HG03571 (cell line): ENCODE results near the gene PNRC1.
"Not testable (repeated sequence)": the region's sequence is repeated elsewhere in the genome, so short reads cannot be mapped to it uniquely, and the experiment has no call there.

Experiments
- ATAC-seq: cut with Tn5 transposase; IDR thresholded peaks from one replicate; pipeline ENCODE4 v1.9.1; 2021; ENCODE audit not compliant: unreplicated experiment

The PNRC1 gene

GRCh38 chr6:89098461-89098860 is 17.9 kb downstream of the PNRC1 start:
- ATAC-seq = no peak

- no peak for ATAC-seq
These were observed 19.6 kb downstream of the PNRC1 start for GRCh38 chr6:89100114-89100513.

GRCh38 chr6:89110284-89110683 is 29.7 kb downstream of the PNRC1 start:
- no peak for ATAC-seq

- no peak for ATAC-seq
These were observed 31.4 kb downstream of the PNRC1 start for GRCh38 chr6:89111933-89112332.

DNA sequence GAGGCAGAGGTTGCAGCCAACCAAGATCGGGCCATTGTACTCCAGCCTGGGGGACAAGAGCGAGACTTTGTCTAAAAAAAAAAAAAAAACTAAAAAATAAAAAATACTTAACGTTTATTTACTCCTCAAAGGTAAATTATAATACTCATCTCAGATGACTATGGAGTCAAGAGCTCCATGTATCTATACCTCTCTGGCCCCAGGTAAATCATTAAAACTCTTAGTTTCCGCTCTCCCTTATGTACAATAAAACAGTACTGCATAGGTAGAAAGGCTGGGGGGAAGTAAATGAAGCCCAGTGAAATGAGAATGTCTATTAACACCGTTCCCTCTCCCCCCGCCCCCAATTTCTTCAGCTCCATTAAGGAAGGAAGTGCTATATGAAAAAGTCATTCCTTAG is 36.2 kb downstream of the PNRC1 start:
- ATAC-seq = no peak

DNA sequence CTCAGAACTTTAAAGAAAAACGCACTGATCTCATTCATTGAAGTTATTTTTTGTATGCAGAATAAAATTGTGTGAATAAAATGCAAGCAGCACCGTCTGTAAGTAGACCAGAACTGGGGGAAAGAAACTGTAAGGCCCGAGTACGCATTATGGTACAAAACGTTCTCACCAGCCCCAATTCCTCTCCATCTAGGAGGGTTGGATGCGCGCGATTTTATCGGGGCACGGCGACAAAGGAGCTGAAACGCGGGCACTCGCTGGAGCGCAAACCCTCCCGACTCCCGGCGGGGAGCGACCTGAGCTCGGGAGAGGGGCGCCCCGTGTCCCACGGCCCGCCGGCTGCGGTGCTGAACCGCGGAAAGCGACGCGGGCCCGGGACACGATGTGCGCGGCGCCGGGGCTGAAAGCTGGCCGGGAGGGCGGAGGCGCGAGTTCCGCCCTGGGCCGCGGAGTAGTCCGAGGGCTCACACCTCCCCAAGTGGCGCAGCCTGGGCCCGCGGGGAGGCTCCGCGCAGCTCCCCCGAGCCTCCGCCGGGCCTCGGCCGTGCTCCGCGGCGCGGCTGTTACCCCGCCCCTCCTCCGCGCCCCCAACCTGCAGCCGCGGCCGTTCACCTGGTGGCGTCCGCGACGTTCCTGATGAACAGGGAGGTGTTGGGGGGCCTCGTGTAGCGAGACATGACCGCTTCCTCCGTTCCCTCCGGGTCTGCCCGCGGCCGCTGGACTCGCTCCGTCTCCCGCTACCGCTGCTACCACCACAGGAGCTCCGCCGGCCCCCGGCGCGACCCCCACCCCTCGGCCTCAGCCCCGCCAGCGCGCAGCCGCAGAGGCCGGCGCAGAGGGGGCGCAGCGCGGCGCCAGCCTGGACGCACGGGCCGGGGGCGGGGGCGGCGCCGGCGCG is 36.9 kb downstream of the PNRC1 start, which contains the start of gene SRSF12:
Gene SRSF12, minus strand, starts transcription at position 861 of the 898 bp plus-strand sequence. Its CDS starts 184 bp downstream, at position 677.
- ATAC-seq = no peak

- no peak for ATAC-seq
These were observed 38.4 kb downstream of the PNRC1 start for GRCh38 chr6:89118931-89119330.

DNA sequence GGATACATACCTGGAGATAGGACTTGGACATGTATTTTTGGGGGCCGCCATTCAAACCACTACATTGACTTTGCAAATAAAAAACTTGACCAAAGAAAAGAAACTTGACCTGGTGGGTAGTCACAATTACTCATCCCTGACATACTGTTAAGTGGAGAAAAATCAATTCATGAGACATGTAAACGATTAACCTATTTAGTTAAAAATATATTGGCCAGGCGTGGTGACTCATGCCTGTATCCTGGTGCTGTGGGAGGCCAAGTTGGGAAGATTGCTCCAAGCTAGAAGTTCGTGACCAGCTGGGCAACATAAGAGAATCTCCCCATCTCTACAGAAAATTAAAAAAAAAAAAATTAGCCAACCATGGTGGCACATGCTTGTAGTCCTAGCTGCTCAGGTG is 39.8 kb downstream of the PNRC1 start:
- no peak for ATAC-seq

- no peak for ATAC-seq
These were observed 41.4 kb downstream of the PNRC1 start for GRCh38 chr6:89121934-89122333.

DNA sequence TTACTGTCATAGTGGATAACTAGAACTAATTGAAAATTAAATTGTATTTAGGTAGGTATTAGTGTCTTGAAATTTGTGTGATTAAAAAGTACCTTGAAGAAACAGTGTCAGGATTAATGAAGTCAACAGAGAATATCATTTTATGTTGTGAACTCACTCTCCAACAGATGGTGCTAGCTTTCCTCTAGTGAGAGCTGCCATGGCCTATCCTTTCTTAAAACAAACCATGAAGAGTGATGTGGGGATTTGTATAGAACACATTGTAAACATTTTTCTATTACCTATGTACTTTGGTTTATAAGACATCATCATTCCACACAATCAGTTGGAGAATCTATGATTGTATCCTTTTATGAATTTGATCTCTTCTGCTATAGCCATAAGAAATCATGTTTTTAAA is 42.1 kb downstream of the PNRC1 start:
- no peak for ATAC-seq

DNA sequence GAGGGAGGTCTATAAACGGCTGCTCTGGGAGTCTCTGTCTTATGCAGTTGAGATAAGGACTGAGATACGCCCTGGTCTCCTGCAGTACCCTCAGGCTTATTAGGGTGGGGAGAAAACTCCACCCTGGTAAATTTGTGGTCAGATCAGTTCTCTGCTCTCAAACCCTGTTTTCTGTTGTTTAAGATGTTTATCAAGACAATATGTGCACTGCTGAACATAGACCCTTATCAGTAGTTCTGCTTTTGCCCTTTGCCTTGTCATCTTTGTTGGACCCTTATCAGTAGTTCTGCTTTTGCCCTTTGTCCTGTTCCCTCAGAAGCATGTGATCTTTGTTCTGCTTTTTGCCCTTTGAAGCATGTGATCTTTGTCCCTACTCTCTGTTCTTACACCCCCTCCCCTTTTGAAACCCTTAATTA is 47.7 kb downstream of the PNRC1 start:
- ATAC-seq = not testable (repeated sequence)

DNA sequence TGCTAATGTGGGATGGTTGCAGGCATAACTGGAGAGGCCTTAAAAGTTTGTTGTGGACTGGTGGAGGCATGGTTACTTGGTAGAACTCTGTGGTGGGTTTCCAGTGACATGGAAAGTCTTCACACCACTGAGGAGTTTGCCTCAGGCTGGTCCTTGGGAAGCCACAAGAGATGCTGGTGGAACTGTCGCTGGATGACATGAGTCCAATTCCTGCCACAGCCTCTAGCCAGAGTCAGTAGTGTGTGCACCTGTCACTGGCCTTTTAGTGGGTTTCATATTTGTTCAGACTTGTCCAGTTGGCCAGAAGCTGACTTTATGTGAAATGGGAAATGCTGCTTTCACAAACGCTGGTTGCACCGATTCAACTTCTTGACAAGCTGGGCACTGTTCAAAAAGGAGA is 51.0 kb downstream of the PNRC1 start:
- ATAC-seq = no peak

- ATAC-seq = no peak
These were observed 51.5 kb downstream of the PNRC1 start for GRCh38 chr6:89132057-89132456.

- ATAC-seq = no peak
These were observed 53.4 kb downstream of the PNRC1 start for GRCh38 chr6:89133981-89134380.

DNA sequence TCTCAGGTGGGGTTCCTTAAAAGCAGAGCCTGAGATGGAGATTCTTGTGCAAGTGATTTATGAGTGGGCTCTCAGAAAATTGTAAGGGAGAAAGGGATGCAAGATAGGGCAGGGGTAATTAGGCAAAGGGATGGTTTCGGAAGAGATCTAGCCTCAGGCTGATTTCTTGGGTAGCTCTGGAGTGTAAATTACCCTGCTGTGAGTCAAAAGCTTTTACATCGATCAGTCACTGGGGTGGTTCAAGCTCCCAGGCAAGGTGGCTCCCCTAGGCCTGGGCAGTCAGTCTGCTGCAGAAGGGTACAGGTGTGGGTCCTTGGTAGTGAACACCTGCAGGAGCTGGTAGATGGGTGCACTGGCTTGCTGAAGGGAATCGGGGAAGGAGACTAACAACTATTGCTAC is 54.2 kb downstream of the PNRC1 start:
- no peak for ATAC-seq
